ENCODE results near the gene PMCH. TPM values are rescaled to one million over a fixed set of nuclear protein-coding genes. Genes with fewer than 3 reads are reported as not detected.

The PMCH gene, protein sequence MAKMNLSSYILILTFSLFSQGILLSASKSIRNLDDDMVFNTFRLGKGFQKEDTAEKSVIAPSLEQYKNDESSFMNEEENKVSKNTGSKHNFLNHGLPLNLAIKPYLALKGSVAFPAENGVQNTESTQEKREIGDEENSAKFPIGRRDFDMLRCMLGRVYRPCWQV
- total RNA-seq = under 1 TPM in 1 of 2 experiments, not detected in 1; 0.28 TPM

DNA sequence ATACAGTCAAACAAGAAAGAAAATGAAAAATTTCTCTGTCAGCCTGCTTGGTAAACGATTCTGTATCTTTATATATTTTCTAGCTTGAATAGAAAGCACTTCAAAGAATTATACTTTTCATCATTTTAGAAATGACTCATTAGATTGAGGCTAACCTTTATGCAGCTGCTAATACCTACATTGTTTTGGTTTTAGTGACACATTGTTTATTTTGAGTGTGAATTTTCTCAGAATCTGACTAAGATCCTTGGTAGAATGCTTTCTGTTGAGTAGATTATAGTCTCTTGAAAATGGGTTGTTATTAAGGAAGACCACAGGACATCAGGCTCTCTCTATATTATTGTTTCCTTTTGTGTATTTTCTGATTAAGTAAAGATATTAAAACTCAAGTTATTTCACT lies at the start of gene PMCH:
TSS of gene PMCH (minus strand) at position 45 of the 400 bp plus-strand sequence. CDS start 63 bp downstream, outside the sequence.

Other genes starting within 250 kb of the PMCH start
- 10 to 100 TPM; 54.8 to 57.6 TPM for gene WASHC3, start 135.8 kb downstream of the PMCH start, total RNA-seq
- gene NUP37, start 77.7 kb downstream of the PMCH start, total RNA-seq = 10 to 100 TPM; 41.3 to 43.0 TPM
- gene PARPBP, start 77.7 kb downstream of the PMCH start, total RNA-seq = 10 to 100 TPM; 16.2 to 18.9 TPM

All from activated naive CD4-positive, alpha-beta T cell treated with anti-CD3 and anti-CD28 coated beads, Interleukin-2, amount 10 ng/mL, durations not matched to agents 5 hours and 36 hours (primary cell).